ENCODE measurements around the gene CHD3. TPM values are rescaled to one million over a fixed set of nuclear protein-coding genes. Genes with fewer than 3 reads are reported as not detected.

Gene CHD3
- polyA plus RNA-seq, 1 of the 3 experiments (the other 2 are of a cell fraction), result 56.2 TPM

DNA sequence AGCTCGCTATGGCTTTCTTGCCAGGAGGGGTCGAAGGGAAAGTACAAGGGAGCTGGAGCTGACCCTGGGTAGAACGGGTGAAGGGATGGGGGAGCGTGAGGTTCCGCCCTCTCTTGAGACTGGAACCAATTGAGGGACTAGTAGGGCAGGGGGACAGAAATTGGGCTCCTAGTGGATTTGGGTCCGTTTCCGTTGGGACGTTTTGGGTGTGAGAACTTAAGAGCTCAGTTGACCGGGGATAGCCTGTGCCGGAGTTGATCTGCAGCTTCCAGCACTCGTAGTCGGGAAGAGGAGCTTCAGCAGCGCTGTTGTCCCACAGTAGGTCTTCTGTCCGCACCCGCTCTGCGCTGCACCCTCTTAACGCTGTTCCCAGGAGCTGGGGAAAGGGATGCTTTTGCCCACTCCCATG lies 43.9 kb downstream of the CHD3 start:
- Histone ChIP-seq H3K27ac (ENCODE audit: low read depth in 2 of 2, low read length in 1 of 2) (peak overlapping the region; percentile 75 to 87), H2AFZ (ENCODE audit: low read depth) (peak overlapping the region; percentile 95), H3F3A (replicated peaks; ENCODE audit: insufficient read depth) (no peaks in the 10 kb centered on the region), H3K9ac (peak overlapping the region; percentile 82), H3K4me2 (peak overlapping the region; percentile 88), H3K36me3 (replicated peaks in 1 of 2; ENCODE audit: control insufficient read depth in 1 of 2, insufficient read depth in 2 of 2, low read length in 1 of 2) (peaks cover 20 to 28% of the 10 kb centered on the region in 2 experiments), H3K4me1 (ENCODE audit: control insufficient read depth in 1 of 2, insufficient read depth in 2 of 2, low read depth in 1 of 2, low read length in 1 of 2) (peaks cover 21 to 38% of the 10 kb centered on the region in 2 experiments; a peak in 3 of 4 replicates), H4K20me1 (ENCODE audit: insufficient read depth) (0 out of 2 replicates have a peak, but pooled peaks cover 9% of the 10 kb centered on the region), H3K9me2 (no peaks in the 10 kb centered on the region), H3K9me3 (no peaks in the 10 kb centered on the region), H3K4me3 (ENCODE audit: low read depth in 2 of 2, low read length in 1 of 2) (peak overlapping the region; percentile 99 to 100), H3K27me3 (ENCODE audit: insufficient read depth) (no peaks in the 10 kb centered on the region), H3K79me2 (ENCODE audit: insufficient read depth) (peaks cover 59% of the 10 kb centered on the region)
- DNase-seq, result peak; percentile 60
- WGBS (ENCODE audit: low lambda C conversion rate), result 4% methylated on average over 12 of the region's 17 CpGs
- CTCF ChIA-PET, result interaction anchor here (0.9 to 8.2 kb wide), 15 partner anchors 12 to 189 kb away, joined by 3 to 61 read pairs (median 6); partner anchors contain the start of gene RNF227
- POLR2A ChIA-PET, result interaction anchor here (0.8 to 2.7 kb wide), 4 partner anchors 12 to 58 kb away, joined by 3 to 11 read pairs (median 6); partner anchors contain the start of gene RNF227
- TF ChIP-seq EZH2phosphoT487 (IDR thresholded peaks at IDR 0.05; ENCODE audit: borderline replicate concordance, low read depth) (no peak), RFX5 (IDR thresholded peaks at IDR 0.05; ENCODE audit: low read length) (no peak), YY1 (IDR thresholded peaks at IDR 0.05; ENCODE audit: low read depth) (no peak), NFIC (IDR thresholded peaks at IDR 0.05; ENCODE audit: borderline replicate concordance) (no peak), MXI1 (IDR thresholded peaks at IDR 0.05; ENCODE audit: low read depth, low read length) (no peak), EP300 (IDR thresholded peaks at IDR 0.05; ENCODE audit: borderline replicate concordance in 1 of 2, low read depth in 1 of 2, low read length in 1 of 2) (no peak), ZBTB33 (IDR thresholded peaks at IDR 0.05; ENCODE audit: borderline replicate concordance, low read depth) (no peak), RCOR1 (IDR thresholded peaks at IDR 0.05; ENCODE audit: low read length) (no peak), GATA2 (CRISPR knock-in tag; IDR thresholded peaks at IDR 0.05) (no peak), GABPA (IDR thresholded peaks at IDR 0.05; ENCODE audit: low read depth) (no peak), RAD21 (IDR thresholded peaks at IDR 0.05; ENCODE audit: low read length) (no peak), SMC3 (IDR thresholded peaks at IDR 0.05; ENCODE audit: low read depth, low read length) (no peak), TAF1 (IDR thresholded peaks at IDR 0.05; ENCODE audit: borderline replicate concordance, low read depth, low read length) (no peak), SIN3A (IDR thresholded peaks at IDR 0.05; ENCODE audit: borderline replicate concordance, low read depth, low read length) (no peak)
- TF ChIP-seq, protein P1, sequence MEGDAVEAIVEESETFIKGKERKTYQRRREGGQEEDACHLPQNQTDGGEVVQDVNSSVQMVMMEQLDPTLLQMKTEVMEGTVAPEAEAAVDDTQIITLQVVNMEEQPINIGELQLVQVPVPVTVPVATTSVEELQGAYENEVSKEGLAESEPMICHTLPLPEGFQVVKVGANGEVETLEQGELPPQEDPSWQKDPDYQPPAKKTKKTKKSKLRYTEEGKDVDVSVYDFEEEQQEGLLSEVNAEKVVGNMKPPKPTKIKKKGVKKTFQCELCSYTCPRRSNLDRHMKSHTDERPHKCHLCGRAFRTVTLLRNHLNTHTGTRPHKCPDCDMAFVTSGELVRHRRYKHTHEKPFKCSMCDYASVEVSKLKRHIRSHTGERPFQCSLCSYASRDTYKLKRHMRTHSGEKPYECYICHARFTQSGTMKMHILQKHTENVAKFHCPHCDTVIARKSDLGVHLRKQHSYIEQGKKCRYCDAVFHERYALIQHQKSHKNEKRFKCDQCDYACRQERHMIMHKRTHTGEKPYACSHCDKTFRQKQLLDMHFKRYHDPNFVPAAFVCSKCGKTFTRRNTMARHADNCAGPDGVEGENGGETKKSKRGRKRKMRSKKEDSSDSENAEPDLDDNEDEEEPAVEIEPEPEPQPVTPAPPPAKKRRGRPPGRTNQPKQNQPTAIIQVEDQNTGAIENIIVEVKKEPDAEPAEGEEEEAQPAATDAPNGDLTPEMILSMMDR (IDR thresholded peaks at IDR 0.05), result no peak
- TF ChIP-seq, protein P2, sequence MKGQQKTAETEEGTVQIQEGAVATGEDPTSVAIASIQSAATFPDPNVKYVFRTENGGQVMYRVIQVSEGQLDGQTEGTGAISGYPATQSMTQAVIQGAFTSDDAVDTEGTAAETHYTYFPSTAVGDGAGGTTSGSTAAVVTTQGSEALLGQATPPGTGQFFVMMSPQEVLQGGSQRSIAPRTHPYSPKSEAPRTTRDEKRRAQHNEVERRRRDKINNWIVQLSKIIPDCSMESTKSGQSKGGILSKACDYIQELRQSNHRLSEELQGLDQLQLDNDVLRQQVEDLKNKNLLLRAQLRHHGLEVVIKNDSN (IDR thresholded peaks at IDR 0.05; ENCODE audit: borderline replicate concordance, low read depth), result no peak

Data from SK-N-SH (cell line).